ENCODE data around the gene DDX10. TPM values are rescaled to one million over a fixed set of nuclear protein-coding genes. Genes with fewer than 3 reads are reported as not detected.

Gene DDX10
- total RNA-seq, 1 donor from 2014 or later = 67.4 TPM

DNA sequence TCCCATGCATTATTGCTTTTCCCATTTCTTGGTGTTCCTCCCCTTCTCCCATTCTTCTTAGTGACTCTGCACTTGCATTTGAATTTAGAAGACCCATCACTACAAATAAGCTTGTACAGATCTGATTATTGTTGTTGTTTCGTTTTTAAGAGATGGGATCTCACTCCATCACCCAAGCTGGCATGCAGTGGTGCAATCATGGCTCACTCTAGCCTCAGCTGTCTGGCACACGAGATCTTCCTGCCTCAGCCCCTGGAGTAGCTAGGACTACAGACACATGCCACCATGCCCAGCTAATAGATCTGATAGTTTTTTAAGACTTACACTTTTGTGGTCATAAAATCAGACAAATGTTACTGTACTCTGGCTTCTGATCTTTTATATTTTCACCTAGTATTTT is 252.1 kb downstream of the DDX10 start:
- TF ChIP-seq, protein P1, sequence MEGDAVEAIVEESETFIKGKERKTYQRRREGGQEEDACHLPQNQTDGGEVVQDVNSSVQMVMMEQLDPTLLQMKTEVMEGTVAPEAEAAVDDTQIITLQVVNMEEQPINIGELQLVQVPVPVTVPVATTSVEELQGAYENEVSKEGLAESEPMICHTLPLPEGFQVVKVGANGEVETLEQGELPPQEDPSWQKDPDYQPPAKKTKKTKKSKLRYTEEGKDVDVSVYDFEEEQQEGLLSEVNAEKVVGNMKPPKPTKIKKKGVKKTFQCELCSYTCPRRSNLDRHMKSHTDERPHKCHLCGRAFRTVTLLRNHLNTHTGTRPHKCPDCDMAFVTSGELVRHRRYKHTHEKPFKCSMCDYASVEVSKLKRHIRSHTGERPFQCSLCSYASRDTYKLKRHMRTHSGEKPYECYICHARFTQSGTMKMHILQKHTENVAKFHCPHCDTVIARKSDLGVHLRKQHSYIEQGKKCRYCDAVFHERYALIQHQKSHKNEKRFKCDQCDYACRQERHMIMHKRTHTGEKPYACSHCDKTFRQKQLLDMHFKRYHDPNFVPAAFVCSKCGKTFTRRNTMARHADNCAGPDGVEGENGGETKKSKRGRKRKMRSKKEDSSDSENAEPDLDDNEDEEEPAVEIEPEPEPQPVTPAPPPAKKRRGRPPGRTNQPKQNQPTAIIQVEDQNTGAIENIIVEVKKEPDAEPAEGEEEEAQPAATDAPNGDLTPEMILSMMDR (IDR thresholded peaks at IDR 0.05; ENCODE audit: insufficient read depth, low read length, severe bottlenecking) = no peak
- FAIRE-seq = peak; percentile 23
- Histone ChIP-seq H3K4me3 (ENCODE audit: low read depth, low read length) (no peak overlapping the region), H3K27me3 (ENCODE audit: control insufficient read depth, insufficient read depth, low read length) (no peaks in the 10 kb centered on the region), H3K36me3 (ENCODE audit: control insufficient read depth, insufficient read depth, low read length) (no peaks in the 10 kb centered on the region)
- DNase-seq (ENCODE audit: low read depth) = no peak

GRCh38 chr11:108921211-108921610 is 256.3 kb downstream of the DDX10 start:
- no peaks in the 10 kb centered on the region for H3K27me3 ChIP-seq (ENCODE audit: control insufficient read depth, insufficient read depth, low read length)
- FAIRE-seq = no peak
- H3K4me3 ChIP-seq (ENCODE audit: low read depth, low read length) = no peak overlapping the region
- H3K36me3 ChIP-seq (ENCODE audit: control insufficient read depth, insufficient read depth, low read length) = no peaks in the 10 kb centered on the region
- DNase-seq (ENCODE audit: low read depth) = no peak
- TF ChIP-seq, protein P1 (IDR thresholded peaks at IDR 0.05; ENCODE audit: insufficient read depth, low read length, severe bottlenecking) = no peak

DNA sequence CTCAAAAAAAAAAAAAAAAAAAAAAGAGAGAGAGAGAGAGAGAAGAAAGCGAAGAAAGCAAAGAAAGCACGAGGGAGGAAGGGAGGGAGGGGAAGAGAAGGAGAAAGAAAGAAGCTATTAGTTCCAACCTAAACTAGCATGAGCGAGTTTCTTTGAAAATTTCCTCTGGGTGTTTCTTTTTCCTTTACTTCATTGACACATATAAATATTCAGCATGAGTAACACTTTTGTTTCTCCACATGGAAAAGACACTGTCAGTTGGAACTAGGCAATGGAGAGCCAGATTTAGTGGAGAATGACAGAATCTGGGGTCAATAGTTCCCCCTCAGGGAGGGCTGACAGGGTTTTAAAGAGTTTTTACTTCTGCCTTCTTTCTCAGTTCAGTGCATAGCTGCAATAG is 257.4 kb downstream of the DDX10 start:
- DNase-seq (ENCODE audit: low read depth) = no peak
- Histone ChIP-seq H3K36me3 (ENCODE audit: control insufficient read depth, insufficient read depth, low read length) (no peaks in the 10 kb centered on the region), H3K27me3 (ENCODE audit: control insufficient read depth, insufficient read depth, low read length) (no peaks in the 10 kb centered on the region), H3K4me3 (ENCODE audit: low read depth, low read length) (no peak overlapping the region)
- no peak for FAIRE-seq
- TF ChIP-seq, protein P1 (IDR thresholded peaks at IDR 0.05; ENCODE audit: insufficient read depth, low read length, severe bottlenecking) = no peak

DNA sequence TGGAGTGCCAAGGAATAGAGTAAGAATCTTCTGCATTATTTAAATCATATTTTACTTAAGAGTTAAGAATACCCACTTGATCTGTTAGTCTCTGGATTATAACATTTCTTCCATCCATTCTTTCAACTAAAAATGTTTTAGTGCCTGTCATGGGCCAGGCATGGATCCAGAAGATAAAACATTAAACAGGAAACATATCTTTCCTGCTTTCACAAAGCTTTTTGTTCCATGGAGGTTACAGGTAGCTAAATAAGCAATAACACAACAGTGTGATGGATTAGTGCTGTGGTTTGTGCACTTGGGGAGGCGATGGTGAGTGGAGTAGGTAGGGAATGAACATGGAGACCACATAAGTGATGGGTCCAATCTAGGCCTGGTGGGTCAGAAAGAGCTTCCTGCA is 258.5 kb downstream of the DDX10 start:
- Histone ChIP-seq H3K36me3 (ENCODE audit: control insufficient read depth, insufficient read depth, low read length) (no peaks in the 10 kb centered on the region), H3K27me3 (ENCODE audit: control insufficient read depth, insufficient read depth, low read length) (no peaks in the 10 kb centered on the region), H3K4me3 (ENCODE audit: low read depth, low read length) (no peak overlapping the region)
- TF ChIP-seq, protein P1 (IDR thresholded peaks at IDR 0.05; ENCODE audit: insufficient read depth, low read length, severe bottlenecking) = no peak
- FAIRE-seq (no peak), DNase-seq (ENCODE audit: low read depth) (no peak)

- no peaks in the 10 kb centered on the region for H3K27me3 ChIP-seq (ENCODE audit: control insufficient read depth, insufficient read depth, low read length)
- no peak for DNase-seq (ENCODE audit: low read depth)
- no peak overlapping the region for H3K4me3 ChIP-seq (ENCODE audit: low read depth, low read length)
- TF ChIP-seq, protein P1 (IDR thresholded peaks at IDR 0.05; ENCODE audit: insufficient read depth, low read length, severe bottlenecking) = no peak
- H3K36me3 ChIP-seq (ENCODE audit: control insufficient read depth, insufficient read depth, low read length) = no peaks in the 10 kb centered on the region
- no peak for FAIRE-seq
These were observed 261.4 kb downstream of the DDX10 start for GRCh38 chr11:108926171-108926840.

Data from bronchial epithelial cell (primary cell).